ENCODE results near the gene MTOR.

Gene MTOR

GRCh38 chr1:11266268-11267074 lies 4.1 kb upstream of the MTOR start:
- Mint-ChIP-seq H3K4me1 (peaks cover 6% of the 10 kb centered on the region), H3K27me3 (ENCODE audit: low read depth, poor library complexity) (peaks cover 5% of the 10 kb centered on the region), H3K4me3 (no peak overlapping the region), H3K36me3 (ENCODE audit: low read depth) (no peaks in the 10 kb centered on the region), H3K9me3 (no peaks in the 10 kb centered on the region), H3K27ac (no peak overlapping the region)
- no peak for DNase-seq
- no peak for TF ChIP-seq CTCF (IDR thresholded peaks at IDR 0.05)

- H3K27ac Mint-ChIP-seq = no peak overlapping the region
- TF ChIP-seq CTCF (IDR thresholded peaks at IDR 0.05) = no peak
- peaks cover 1% of the 10 kb centered on the region for H3K4me1 Mint-ChIP-seq
- DNase-seq = no peak
- peaks cover 2% of the 10 kb centered on the region for H3K27me3 Mint-ChIP-seq (ENCODE audit: low read depth, poor library complexity)
- peaks cover under 1% of the 10 kb centered on the region for H3K9me3 Mint-ChIP-seq
- peaks cover 67% of the 10 kb centered on the region for H3K36me3 Mint-ChIP-seq (ENCODE audit: low read depth)
- H3K4me3 Mint-ChIP-seq = no peak overlapping the region
These were observed 6.1 kb downstream of the MTOR start for GRCh38 chr1:11256299-11256698.

GRCh38 chr1:11253226-11253625 lies 9.1 kb downstream of the MTOR start:
- H3K27ac Mint-ChIP-seq = no peak overlapping the region
- no peak for TF ChIP-seq CTCF (IDR thresholded peaks at IDR 0.05)
- DNase-seq = no peak
- H3K4me3 Mint-ChIP-seq = no peak overlapping the region
- no peaks in the 10 kb centered on the region for H3K4me1 Mint-ChIP-seq
- H3K36me3 Mint-ChIP-seq (ENCODE audit: low read depth) = peaks cover 67% of the 10 kb centered on the region
- H3K9me3 Mint-ChIP-seq = peaks cover 12% of the 10 kb centered on the region
- H3K27me3 Mint-ChIP-seq (ENCODE audit: low read depth, poor library complexity) = no peaks in the 10 kb centered on the region

- no peak for TF ChIP-seq CTCF (IDR thresholded peaks at IDR 0.05)
- no peak overlapping the region for H3K4me3 Mint-ChIP-seq
- no peaks in the 10 kb centered on the region for H3K4me1 Mint-ChIP-seq
- H3K9me3 Mint-ChIP-seq = peaks cover 12% of the 10 kb centered on the region
- no peak for DNase-seq
- H3K27me3 Mint-ChIP-seq (ENCODE audit: low read depth, poor library complexity) = no peaks in the 10 kb centered on the region
- H3K27ac Mint-ChIP-seq = no peak overlapping the region
- peaks cover 62% of the 10 kb centered on the region for H3K36me3 Mint-ChIP-seq (ENCODE audit: low read depth)
These were observed 9.8 kb downstream of the MTOR start for GRCh38 chr1:11252538-11252937.

GRCh38 chr1:11248169-11248568 lies 14.2 kb downstream of the MTOR start:
- H3K9me3 Mint-ChIP-seq = peaks cover 12% of the 10 kb centered on the region
- no peak overlapping the region for H3K27ac Mint-ChIP-seq
- no peak for TF ChIP-seq CTCF (IDR thresholded peaks at IDR 0.05)
- no peaks in the 10 kb centered on the region for H3K4me1 Mint-ChIP-seq
- no peak overlapping the region for H3K4me3 Mint-ChIP-seq
- no peak for DNase-seq
- H3K27me3 Mint-ChIP-seq (ENCODE audit: low read depth, poor library complexity) = no peaks in the 10 kb centered on the region
- peaks cover 48% of the 10 kb centered on the region for H3K36me3 Mint-ChIP-seq (ENCODE audit: low read depth)
